GM19452 (cell line): ENCODE results near the gene FCGBP.
"Not testable (repeated sequence)": the region's sequence is repeated elsewhere in the genome, so short reads cannot be mapped to it uniquely, and the experiment has no call there.

Experiments used
- ATAC-seq: cut with Tn5 transposase; IDR thresholded peaks from one replicate; pipeline ENCODE4 v1.9.1; 2021; ENCODE audit not compliant: unreplicated experiment

Gene FCGBP

GRCh38 chr19:39934584-39935363 lies at the start of gene FCGBP:
Gene FCGBP (minus strand): TSS chr19:39934634.
- ATAC-seq = no peak

- ATAC-seq = no peak
Measured at GRCh38 chr19:39983695-39984300, 49.4 kb upstream of the FCGBP start.

GRCh38 chr19:39982883-39983282 lies 48.4 kb upstream of the FCGBP start:
- no peak for ATAC-seq

GRCh38 chr19:39974377-39975155 lies 40.1 kb upstream of the FCGBP start:
- no peak for ATAC-seq

GRCh38 chr19:39971380-39972035 lies 37.1 kb upstream of the FCGBP start:
- ATAC-seq = no peak

GRCh38 chr19:39970675-39971379 lies 36.4 kb upstream of the FCGBP start, which contains the start of gene PSMC4:
Gene PSMC4 (plus strand): TSS chr19:39971165. CDS start chr19:39971203, 38 bp downstream.
- ATAC-seq = peak; percentile 93

- peak; percentile 13 for ATAC-seq
Measured at GRCh38 chr19:39970425-39970674, 35.9 kb upstream of the FCGBP start.

GRCh38 chr19:39969681-39970424 lies 35.4 kb upstream of the FCGBP start:
- no peak for ATAC-seq

GRCh38 chr19:39969266-39969665 lies 34.8 kb upstream of the FCGBP start:
- ATAC-seq = no peak

- ATAC-seq = no peak
Measured at GRCh38 chr19:39968789-39969188, 34.4 kb upstream of the FCGBP start.

- ATAC-seq = no peak
Measured at GRCh38 chr19:39967561-39967960, 33.1 kb upstream of the FCGBP start.

- ATAC-seq = no peak
Measured at GRCh38 chr19:39966617-39967016, 32.2 kb upstream of the FCGBP start.

GRCh38 chr19:39963898-39964297 lies 29.5 kb upstream of the FCGBP start:
- no peak for ATAC-seq

GRCh38 chr19:39959407-39959806 lies 25.0 kb upstream of the FCGBP start:
- ATAC-seq = not testable (repeated sequence)

GRCh38 chr19:39958942-39959341 lies 24.5 kb upstream of the FCGBP start:
- ATAC-seq = not testable (repeated sequence)

GRCh38 chr19:39957886-39958285 lies 23.5 kb upstream of the FCGBP start:
- not testable (repeated sequence) for ATAC-seq

GRCh38 chr19:39953915-39954314 lies 19.5 kb upstream of the FCGBP start:
- no peak for ATAC-seq

- no peak for ATAC-seq
Measured at GRCh38 chr19:39951686-39952085, 17.3 kb upstream of the FCGBP start.

GRCh38 chr19:39951065-39951650 lies 16.7 kb upstream of the FCGBP start:
- ATAC-seq = no peak
